K562 (cell line): ENCODE results near the gene CRYZL1. TPM values are rescaled to one million over a fixed set of nuclear protein-coding genes. Genes with fewer than 3 reads are reported as not detected.
A peak's percentile ranks its signal among the peaks of the same experiment; 100 is the strongest.

Source experiments
- BCOR ChIP-seq: fragments of 450-650 bp; IDR thresholded peaks from 2 replicates; pipeline ENCODE4 v1.6.1; 2016
- CHAMP1 ChIP-seq: fragments of 450-650 bp; IDR thresholded peaks from 2 replicates; pipeline ENCODE4 v1.6.1; 2016; ENCODE audit warnings: mild to moderate bottlenecking
- CREM ChIP-seq: IDR thresholded peaks from 2 replicates; pipeline ENCODE4 v1.6.1; 2014; ENCODE audit warnings: antibody characterized with exemption, low read depth
- CTBP1 ChIP-seq: fragments of 450-650 bp; IDR thresholded peaks from 2 replicates; pipeline ENCODE4 v1.6.1; 2016; ENCODE audit warnings: borderline replicate concordance
- DPF2 ChIP-seq: fragments of 450-650 bp; IDR thresholded peaks from 2 replicates; pipeline ENCODE4 v1.6.1; 2016
- FUS ChIP-seq: fragments of 200-400 bp; formaldehyde crosslinking; optimal IDR thresholded peaks from 2 replicates; pipeline ENCODE3; 2017; ENCODE audit warnings: low read depth, low read length
- GABPB1 ChIP-seq: sonication (generic); formaldehyde crosslinking; IDR thresholded peaks from 2 replicates; pipeline ENCODE4 v1.8.0; 2022; ENCODE audit warnings: mild to moderate bottlenecking, missing genetic modification reagents
- HOXB6 ChIP-seq: fragments of 250-450 bp; sonication (Bioruptor Pico); IDR thresholded peaks from 2 replicates; pipeline ENCODE4 v1.5.1; 2022; ENCODE audit warnings: mild to moderate bottlenecking, borderline replicate concordance
- KLF16 ChIP-seq: IDR thresholded peaks from 2 replicates; pipeline ENCODE4 v1.6.1; 2016; ENCODE audit warnings: antibody characterized with exemption
- KLF6 ChIP-seq: fragments of 250-450 bp; sonication (Bioruptor Pico); IDR thresholded peaks from 2 replicates; pipeline ENCODE4 v1.4.0; 2020; ENCODE audit warnings: mild to moderate bottlenecking, moderate library complexity, borderline replicate concordance
- LEF1 ChIP-seq: fragments of 450-650 bp; IDR thresholded peaks from 2 replicates; pipeline ENCODE4 v1.6.1; 2016; ENCODE audit warnings: mild to moderate bottlenecking
- MAFG ChIP-seq: fragments of 450-650 bp; conservative IDR thresholded peaks from 2 replicates; pipeline ENCODE4 v1.6.1; 2016; ENCODE audit warnings: missing genetic modification characterization, missing compliant biosample characterization
- MECOM ChIP-seq: fragments of 250-450 bp; sonication (Bioruptor Pico); IDR thresholded peaks from 2 replicates; pipeline ENCODE4 v1.8.0; 2022; ENCODE audit warnings: inconsistent platforms
- MLX ChIP-seq, 2 experiments: fragments of 450-650 bp in 1 of 2; sonication (generic) in 1 of 2; formaldehyde crosslinking; conservative IDR thresholded peaks; 2 replicates each; pipeline versions ENCODE4 v1.4.0 to v1.8.1; 2020 to 2022; ENCODE audit warnings: mild to moderate bottlenecking in 1 of 2, missing genetic modification reagents in 1 of 2
- NBN ChIP-seq: fragments of 450-650 bp; IDR thresholded peaks from 2 replicates; pipeline ENCODE4 v1.6.1; 2016; ENCODE audit warnings: low read depth, mild to moderate bottlenecking
- PML ChIP-seq: IDR thresholded peaks from 2 replicates; pipeline ENCODE4 v1.6.1; 2012; ENCODE audit warnings: low read length, inconsistent platforms
- SMAD3 ChIP-seq: fragments of 450-650 bp; formaldehyde crosslinking; conservative IDR thresholded peaks from 2 replicates; pipeline ENCODE4 v1.4.0; 2020; ENCODE audit warnings: mild to moderate bottlenecking
- TGIF2 ChIP-seq: sonication (generic); formaldehyde crosslinking; IDR thresholded peaks from 2 replicates; pipeline ENCODE4 v1.8.1; 2022; ENCODE audit warnings: mild to moderate bottlenecking, missing genetic modification reagents, moderate library complexity
- XRCC4 ChIP-seq: IDR thresholded peaks from one replicate; pipeline ENCODE4 v1.6.1; 2011; ENCODE audit not compliant: insufficient read depth, insufficient read length; ENCODE audit errors: extremely low read depth
- ZNF785 ChIP-seq: fragments of 250-450 bp; sonication (Bioruptor Pico); IDR thresholded peaks from 2 replicates; pipeline ENCODE4 v1.4.0; 2020; ENCODE audit warnings: mild to moderate bottlenecking
- polyA plus RNA-seq, 8 experiments: library from polyadenylated mRNA; depleted of rRNA in 4 of 8; stranded (reverse) in 5 of 8; unstranded in 3 of 8; fragments of >200 nt; fragmentation: Nextera tagmentation in 2 of 8; fragmentation: Illumina TruSeq in 1 of 8; extraction: Ambion mirVana in 2 of 8; extraction: Trizol in 1 of 8; gene quantifications; 2 replicates each; pipeline versions ENCODE4 v1.2.1 to v1.2.3, GENCODE V29; 2011 to 2014; ENCODE audit warnings: inconsistent platforms in 1 of 8, missing spikeins in 1 of 8
- total RNA-seq, 7 experiments: library from RNA; depleted of rRNA in 6 of 7; stranded (reverse); fragments of >200 nt in 6 of 7; fragmentation: Illumina TruSeq in 2 of 7; extraction: Trizol in 2 of 7; gene quantifications; 2 replicates each; pipeline versions ENCODE4 v1.2.1 to v1.2.3, GENCODE V29; 2011 to 2021; ENCODE audit warnings: low replicate concordance in 1 of 7
- TF ChIP-seq, protein P1 (sequence below): fragments of 450-650 bp; IDR thresholded peaks from 2 replicates; pipeline ENCODE4 v1.7.1; 2018; ENCODE audit warnings: mild to moderate bottlenecking, low read depth; ENCODE audit not compliant: partially characterized antibody
- TF ChIP-seq, protein P2 (sequence below): fragments of 250-450 bp; sonication (Bioruptor Pico); IDR thresholded peaks from 2 replicates; pipeline ENCODE4 v1.5.0; 2021

CRYZL1 gene
- total and polyA plus RNA-seq, 9 of the 15 experiments (the other 6 are each of a cell fraction or from before 2014, with no cell fraction given): 19.9 to 98.2 (median 39.2) TPM

- TF ChIP-seq HOXB6 (CRISPR knock-in tag): no peak
- TF ChIP-seq CREM: peak; percentile 82
- peak; percentile 53 for TF ChIP-seq DPF2
- no peak for TF ChIP-seq KLF16
- TF ChIP-seq FUS: peak; percentile 58
- TF ChIP-seq PML: peak; percentile 68
- TF ChIP-seq MAFG (tag): no peak
- TF ChIP-seq XRCC4: no peak
- TF ChIP-seq KLF6 (CRISPR knock-in tag): peak; percentile 64; the same call in 1 of the 2 replicates
- 0 out of 4 replicates have a peak, but pooled peaks of 1 of the 2 experiments have one; percentile 3 for TF ChIP-seq MLX (CRISPR knock-in tag; conservative IDR thresholded peaks at IDR 0.05)
- TF ChIP-seq ZNF785 (CRISPR knock-in tag): no peak
- 0 out of 2 replicates have a peak, but pooled peaks have one; percentile 12 for TF ChIP-seq LEF1
- TF ChIP-seq GABPB1 (CRISPR knock-in tag): 0 out of 2 replicates have a peak, but pooled peaks have one; percentile 34
- no peak for TF ChIP-seq CHAMP1
- TF ChIP-seq, protein P1, sequence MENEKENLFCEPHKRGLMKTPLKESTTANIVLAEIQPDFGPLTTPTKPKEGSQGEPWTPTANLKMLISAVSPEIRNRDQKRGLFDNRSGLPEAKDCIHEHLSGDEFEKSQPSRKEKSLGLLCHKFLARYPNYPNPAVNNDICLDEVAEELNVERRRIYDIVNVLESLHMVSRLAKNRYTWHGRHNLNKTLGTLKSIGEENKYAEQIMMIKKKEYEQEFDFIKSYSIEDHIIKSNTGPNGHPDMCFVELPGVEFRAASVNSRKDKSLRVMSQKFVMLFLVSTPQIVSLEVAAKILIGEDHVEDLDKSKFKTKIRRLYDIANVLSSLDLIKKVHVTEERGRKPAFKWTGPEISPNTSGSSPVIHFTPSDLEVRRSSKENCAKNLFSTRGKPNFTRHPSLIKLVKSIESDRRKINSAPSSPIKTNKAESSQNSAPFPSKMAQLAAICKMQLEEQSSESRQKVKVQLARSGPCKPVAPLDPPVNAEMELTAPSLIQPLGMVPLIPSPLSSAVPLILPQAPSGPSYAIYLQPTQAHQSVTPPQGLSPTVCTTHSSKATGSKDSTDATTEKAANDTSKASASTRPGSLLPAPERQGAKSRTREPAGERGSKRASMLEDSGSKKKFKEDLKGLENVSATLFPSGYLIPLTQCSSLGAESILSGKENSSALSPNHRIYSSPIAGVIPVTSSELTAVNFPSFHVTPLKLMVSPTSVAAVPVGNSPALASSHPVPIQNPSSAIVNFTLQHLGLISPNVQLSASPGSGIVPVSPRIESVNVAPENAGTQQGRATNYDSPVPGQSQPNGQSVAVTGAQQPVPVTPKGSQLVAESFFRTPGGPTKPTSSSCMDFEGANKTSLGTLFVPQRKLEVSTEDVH: peak; percentile 68
- TF ChIP-seq TGIF2: 0 out of 2 replicates have a peak, but pooled peaks have one; percentile 31
- peak; percentile 70; the same call in 1 of the 2 replicates for TF ChIP-seq SMAD3 (CRISPR knock-in tag)
- TF ChIP-seq MECOM (CRISPR knock-in tag): 0 out of 2 replicates have a peak, but pooled peaks have one; percentile 4
- no peak for TF ChIP-seq BCOR
- TF ChIP-seq CTBP1: peak; percentile 77
- TF ChIP-seq NBN: peak; percentile 44; the same call in 1 of the 2 replicates
- TF ChIP-seq, protein P2, sequence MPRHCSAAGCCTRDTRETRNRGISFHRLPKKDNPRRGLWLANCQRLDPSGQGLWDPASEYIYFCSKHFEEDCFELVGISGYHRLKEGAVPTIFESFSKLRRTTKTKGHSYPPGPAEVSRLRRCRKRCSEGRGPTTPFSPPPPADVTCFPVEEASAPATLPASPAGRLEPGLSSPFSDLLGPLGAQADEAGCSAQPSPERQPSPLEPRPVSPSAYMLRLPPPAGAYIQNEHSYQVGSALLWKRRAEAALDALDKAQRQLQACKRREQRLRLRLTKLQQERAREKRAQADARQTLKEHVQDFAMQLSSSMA (CRISPR knock-in tag): peak; percentile 74; the same call in 1 of the 2 replicates
Measured at GRCh38 chr21:33588485-33589335, 52.8 kb downstream of the CRYZL1 start, which contains the start of gene DONSON (continued).
